Peyer's patch (tissue), 4 donors: ENCODE data around the gene BRI3. TPM values are rescaled to one million over a fixed set of nuclear protein-coding genes. Genes with fewer than 3 reads are reported as not detected.

Experiments
- DNase-seq, 3 donors: peaks; one replicate each; pipeline ENCODE4 v3.0.0-alpha.2; 2017 to 2019
- H3K27ac ChIP-seq, 4 donors: fragments of 200-600 bp; sonication (generic); one replicate each; pipeline ENCODE4 v1.5.1; 2016 to 2019
- H3K27me3 ChIP-seq, 2 donors: fragments of 200-600 bp; sonication (generic); one replicate each; pipeline ENCODE4 v1.5.1; 2019
- H3K36me3 ChIP-seq, 3 donors: fragments of 200-600 bp; sonication (generic); one replicate each; pipeline ENCODE4 v1.5.1; 2016 to 2019
- H3K4me1 ChIP-seq, 4 donors: fragments of 200-600 bp; sonication (generic); one replicate each; pipeline ENCODE4 v1.5.1; 2016 to 2019
- H3K4me3 ChIP-seq, 4 donors: fragments of 200-600 bp; sonication (generic); 1 replicate in 3 of 4; 2 replicates in 1 of 4; pipeline ENCODE4 v1.5.1; 2016 to 2019; ENCODE audit warnings: mild to moderate bottlenecking in 1 of 4
- H3K9me3 ChIP-seq, 4 donors: fragments of 200-600 bp; sonication (generic); one replicate each; pipeline ENCODE4 v1.5.1; 2016 to 2019; ENCODE audit warnings: mild to moderate bottlenecking in 1 of 4
- CTCF ChIP-seq, 6 experiments: fragments of 450-650 bp in 4 of 6; fragments of 200-600 bp in 2 of 6; sonication (generic) in 1 of 6; IDR thresholded peaks; one replicate each; pipeline ENCODE4 v1.5.1; 2017 to 2019; ENCODE audit warnings: antibody characterized with exemption in 6 of 6, mild to moderate bottlenecking in 3 of 6, moderate library complexity in 1 of 6
- POLR2A ChIP-seq, 2 donors: fragments of 450-650 bp; IDR thresholded peaks; one replicate each; pipeline ENCODE4 v1.5.1; 2017; ENCODE audit warnings: antibody characterized with exemption in 2 of 2, mild to moderate bottlenecking in 2 of 2, moderate library complexity in 2 of 2
- total RNA-seq, 4 donors: library from RNA; depleted of rRNA; stranded (reverse); fragments of >200 nt; gene quantifications; one replicate each; pipeline ENCODE4 v1.1.0, GENCODE V29; 2016

BRI3 gene
- total RNA-seq, 4 donors from 2014 or later, result 21.5 to 91.2 (median 69.6) TPM

- Histone ChIP-seq H3K4me1 (no peaks in the 10 kb centered on the region), H3K9me3 (no peaks in the 10 kb centered on the region), H3K27ac (no peak overlapping the region), H3K4me3 (no peak overlapping the region), H3K36me3 (peaks cover 0 to 61% (median 0%) of the 10 kb centered on the region in 3 donors), H3K27me3 (no peaks in the 10 kb centered on the region)
- TF ChIP-seq POLR2A (IDR thresholded peaks at IDR 0.05) (no peak), CTCF (IDR thresholded peaks at IDR 0.05) (no peak)
- DNase-seq, result no peak
Observed at GRCh38 chr7:98241674-98242241, 39.7 kb upstream of the BRI3 start.

GRCh38 chr7:98242342-98242741 lies 39.1 kb upstream of the BRI3 start:
- peaks cover 0 to 58% (median 0%) of the 10 kb centered on the region in 3 donors for H3K36me3 ChIP-seq
- no peak for DNase-seq
- TF ChIP-seq CTCF (IDR thresholded peaks at IDR 0.05) (no peak), POLR2A (IDR thresholded peaks at IDR 0.05) (no peak)
- H3K4me1 ChIP-seq, result no peaks in the 10 kb centered on the region
- no peaks in the 10 kb centered on the region for H3K27me3 ChIP-seq
- H3K4me3 ChIP-seq, result no peak overlapping the region
- H3K9me3 ChIP-seq, result no peaks in the 10 kb centered on the region
- no peak overlapping the region for H3K27ac ChIP-seq

- H3K4me3 ChIP-seq, result no peak overlapping the region
- TF ChIP-seq POLR2A (IDR thresholded peaks at IDR 0.05) (no peak), CTCF (IDR thresholded peaks at IDR 0.05) (no peak)
- no peaks in the 10 kb centered on the region for H3K4me1 ChIP-seq
- DNase-seq, result no peak
- no peaks in the 10 kb centered on the region for H3K27me3 ChIP-seq
- H3K36me3 ChIP-seq, result peaks cover 0 to 52% (median 0%) of the 10 kb centered on the region in 3 donors
- H3K27ac ChIP-seq, result no peak overlapping the region
- H3K9me3 ChIP-seq, result no peaks in the 10 kb centered on the region
Observed at GRCh38 chr7:98242934-98243333, 38.6 kb upstream of the BRI3 start.

- Histone ChIP-seq H3K36me3 (peaks cover 0 to 39% (median 0%) of the 10 kb centered on the region in 3 donors), H3K4me1 (peaks cover 0 to 3% (median 0%) of the 10 kb centered on the region in 4 donors), H3K27me3 (no peaks in the 10 kb centered on the region), H3K4me3 (no peak overlapping the region), H3K27ac (no peak overlapping the region), H3K9me3 (no peaks in the 10 kb centered on the region)
- no peak for DNase-seq
- no peak for TF ChIP-seq POLR2A (IDR thresholded peaks at IDR 0.05)
- TF ChIP-seq CTCF (IDR thresholded peaks at IDR 0.05), result no peak
Observed at GRCh38 chr7:98244871-98245270, 36.6 kb upstream of the BRI3 start.

- Histone ChIP-seq H3K27ac (no peak overlapping the region), H3K4me1 (peaks cover 0 to 21% (median 10%) of the 10 kb centered on the region in 4 donors), H3K4me3 (no peak overlapping the region), H3K36me3 (peaks cover 0 to 20% (median 0%) of the 10 kb centered on the region in 3 donors), H3K27me3 (no peaks in the 10 kb centered on the region), H3K9me3 (no peaks in the 10 kb centered on the region)
- no peak for TF ChIP-seq POLR2A (IDR thresholded peaks at IDR 0.05)
- no peak for TF ChIP-seq CTCF (IDR thresholded peaks at IDR 0.05)
- DNase-seq, result no peak
Observed at GRCh38 chr7:98248156-98248555, 33.3 kb upstream of the BRI3 start.
